MCF 10A (cell line): ENCODE measurements around the gene DUS1L. TPM values are rescaled to one million over a fixed set of nuclear protein-coding genes. Genes with fewer than 3 reads are reported as not detected.

Experiments used
- BruUV-seq: library from RNA; stranded (reverse); fragments of 400-500 nt; replicated peaks from 2 replicates; lab custom pipeline; 2021; lab: Mats Ljungman, UMichigan
- CTCF ChIA-PET: fragments of 300-600 bp; sonication (Branson Sonifier 250); formaldehyde crosslinking; extraction: SDS; loops from one replicate; lab custom pipeline; 2021; ENCODE audit warnings: antibody characterized with exemption, inconsistent platforms; lab: Yijun Ruan, JAX
- POLR2A ChIA-PET: fragments of 300-600, 350-650 bp; sonication (Branson Sonifier 250); formaldehyde crosslinking; extraction: SDS; loops from one replicate; lab custom pipeline; 2020; ENCODE audit warnings: antibody characterized with exemption, inconsistent platforms; lab: Yijun Ruan, JAX
- DNase-seq: peaks from one replicate; pipeline ENCODE4 v3.0.0-alpha.2; 2018; ENCODE audit not compliant: unreplicated experiment
- H3K27ac Mint-ChIP-seq: one replicate; pipeline ENCODE4 v1.8.0; 2022; ENCODE audit warnings: mild to moderate bottlenecking, low read depth, mixed read lengths; ENCODE audit not compliant: unreplicated experiment
- H3K27me3 Mint-ChIP-seq: one replicate; pipeline ENCODE4 v1.8.0; 2022; ENCODE audit warnings: mixed read lengths; ENCODE audit not compliant: insufficient read depth, unreplicated experiment
- H3K36me3 Mint-ChIP-seq: one replicate; pipeline ENCODE4 v1.8.0; 2022; ENCODE audit warnings: mild to moderate bottlenecking, moderate library complexity, mixed read lengths; ENCODE audit not compliant: insufficient read depth, unreplicated experiment
- H3K4me1 Mint-ChIP-seq: one replicate; pipeline ENCODE4 v1.8.0; 2022; ENCODE audit warnings: mixed read lengths; ENCODE audit not compliant: insufficient read depth, unreplicated experiment
- H3K4me3 Mint-ChIP-seq: one replicate; pipeline ENCODE4 v1.8.0; 2022; ENCODE audit warnings: mild to moderate bottlenecking, moderate library complexity, mixed read lengths; ENCODE audit not compliant: unreplicated experiment
- H3K9me3 Mint-ChIP-seq: one replicate; pipeline ENCODE4 v1.8.0; 2022; ENCODE audit warnings: mixed read lengths; ENCODE audit not compliant: unreplicated experiment
- intact Hi-C: fragments of 100-400 bp; cut with micrococcal nuclease; formaldehyde crosslinking; loops from 2 replicates; pipeline ENCODE4 v1.14.1; 2022
- total RNA-seq: library from RNA; stranded (reverse); gene quantifications from 2 replicates; pipeline ENCODE4 v1.2.3, GENCODE V29; 2022
- TF ChIP-seq, protein P1 (sequence below): fragments of 200-600 bp; IDR thresholded peaks from one replicate; pipeline ENCODE4 v1.8.0; 2022; ENCODE audit warnings: antibody characterized with exemption, mild to moderate bottlenecking; ENCODE audit not compliant: unreplicated experiment

Gene DUS1L
- total RNA-seq, 1 experiment from 2014 or later = 116 TPM

DNA sequence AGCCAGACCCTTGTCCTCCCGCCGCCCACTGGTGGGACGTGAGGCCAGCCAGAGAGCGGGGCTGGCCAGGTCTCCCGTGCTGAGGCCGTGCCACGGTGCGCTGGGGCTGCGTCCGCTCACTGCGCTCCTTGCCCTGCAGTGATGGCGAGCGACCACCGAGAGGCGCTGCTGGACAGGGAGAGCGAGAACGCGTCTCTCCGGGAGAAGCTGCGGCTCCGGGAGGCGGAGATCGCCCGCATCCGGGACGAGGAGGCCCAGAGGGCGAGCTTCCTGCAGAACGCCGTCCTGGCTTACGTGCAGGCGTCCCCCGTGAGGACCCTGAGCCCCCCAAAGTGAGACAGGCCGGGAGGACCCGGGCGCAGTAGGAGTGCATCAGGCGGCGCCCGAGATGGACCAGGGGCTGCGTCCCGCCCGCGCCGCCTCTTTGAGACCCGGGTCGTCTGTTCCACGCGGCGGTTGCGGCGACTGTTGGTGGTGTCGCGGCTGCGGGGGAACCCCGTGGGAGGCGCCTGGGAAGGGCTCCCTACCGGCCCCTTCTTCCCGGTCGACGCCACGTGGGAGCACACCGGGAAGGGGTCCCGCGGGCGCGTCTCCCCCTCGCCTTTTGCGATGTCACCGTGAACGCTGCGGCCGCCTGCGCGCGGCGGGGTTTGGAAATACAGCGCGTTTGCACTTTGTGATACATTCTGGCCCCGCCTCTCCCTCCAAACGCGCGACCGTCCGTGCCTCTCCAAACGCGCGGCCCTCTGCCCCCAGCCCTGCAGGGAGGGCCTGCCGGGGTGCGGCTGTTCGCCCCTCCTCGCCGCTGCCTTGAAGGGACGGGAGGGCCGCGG is 34.9 kb downstream of the DUS1L start:
- H3K4me3 Mint-ChIP-seq = peak overlapping the region; percentile 78
- H3K36me3 Mint-ChIP-seq = peaks cover 5% of the 10 kb centered on the region
- no TSS peak for BruUV-seq
- TF ChIP-seq, protein P1, sequence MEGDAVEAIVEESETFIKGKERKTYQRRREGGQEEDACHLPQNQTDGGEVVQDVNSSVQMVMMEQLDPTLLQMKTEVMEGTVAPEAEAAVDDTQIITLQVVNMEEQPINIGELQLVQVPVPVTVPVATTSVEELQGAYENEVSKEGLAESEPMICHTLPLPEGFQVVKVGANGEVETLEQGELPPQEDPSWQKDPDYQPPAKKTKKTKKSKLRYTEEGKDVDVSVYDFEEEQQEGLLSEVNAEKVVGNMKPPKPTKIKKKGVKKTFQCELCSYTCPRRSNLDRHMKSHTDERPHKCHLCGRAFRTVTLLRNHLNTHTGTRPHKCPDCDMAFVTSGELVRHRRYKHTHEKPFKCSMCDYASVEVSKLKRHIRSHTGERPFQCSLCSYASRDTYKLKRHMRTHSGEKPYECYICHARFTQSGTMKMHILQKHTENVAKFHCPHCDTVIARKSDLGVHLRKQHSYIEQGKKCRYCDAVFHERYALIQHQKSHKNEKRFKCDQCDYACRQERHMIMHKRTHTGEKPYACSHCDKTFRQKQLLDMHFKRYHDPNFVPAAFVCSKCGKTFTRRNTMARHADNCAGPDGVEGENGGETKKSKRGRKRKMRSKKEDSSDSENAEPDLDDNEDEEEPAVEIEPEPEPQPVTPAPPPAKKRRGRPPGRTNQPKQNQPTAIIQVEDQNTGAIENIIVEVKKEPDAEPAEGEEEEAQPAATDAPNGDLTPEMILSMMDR = peak; percentile 98
- H3K27me3 Mint-ChIP-seq = no peaks in the 10 kb centered on the region
- peak; percentile 83 for DNase-seq
- intact Hi-C loops = loop anchor here (2.0 to 10.0 kb wide), 3 partner anchors 64 to 214 kb away; partner anchors contain the start of gene FASN
- H3K4me1 Mint-ChIP-seq = no peaks in the 10 kb centered on the region
- CTCF ChIA-PET = interaction anchor here (0.5 to 2.3 kb wide), 12 partner anchors 10 to 1575 kb away, joined by 3 to 13 read pairs (median 3); no protein-coding TSS in a partner anchor
- H3K27ac Mint-ChIP-seq = peak overlapping the region; percentile 35
- H3K9me3 Mint-ChIP-seq = no peaks in the 10 kb centered on the region
- POLR2A ChIA-PET = interaction anchor here (0.6 to 1.7 kb wide), 10 partner anchors 7 to 267 kb away, joined by 3 to 4 read pairs (median 3); partner anchors contain the start of genes CENPX, DCXR, FASN and LRRC45

DNA sequence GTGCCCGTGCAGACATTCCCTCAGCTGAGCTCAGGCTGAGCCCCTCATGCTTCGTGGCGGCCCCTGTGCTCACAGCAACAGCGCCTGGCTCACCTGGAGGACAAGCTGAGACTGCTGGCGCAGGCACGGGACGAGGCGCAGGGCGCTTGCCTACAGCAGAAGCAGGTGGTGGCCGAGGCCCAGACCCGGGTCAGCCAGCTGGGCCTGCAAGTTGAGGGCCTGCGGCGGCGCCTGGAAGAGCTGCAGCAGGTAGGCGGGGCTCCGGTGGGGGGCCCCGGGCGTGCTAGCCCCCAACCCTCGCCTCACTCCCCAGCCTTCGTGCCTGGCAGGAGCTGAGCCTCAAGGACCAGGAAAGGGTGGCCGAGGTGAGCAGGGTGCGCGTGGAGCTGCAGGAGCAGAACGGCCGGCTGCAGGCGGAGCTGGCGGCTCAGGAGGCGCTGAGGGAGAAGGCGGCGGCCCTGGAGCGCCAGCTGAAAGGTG is 35.6 kb downstream of the DUS1L start:
- Mint-ChIP-seq H3K27ac (no peak overlapping the region), H3K27me3 (no peaks in the 10 kb centered on the region), H3K9me3 (no peaks in the 10 kb centered on the region), H3K4me3 (peak overlapping the region; percentile 78), H3K36me3 (peaks cover 5% of the 10 kb centered on the region), H3K4me1 (no peaks in the 10 kb centered on the region)
- DNase-seq = no peak
- no TSS peak for BruUV-seq
- intact Hi-C loops = loop anchor here (2.0 to 10.0 kb wide), 3 partner anchors 65 to 215 kb away; partner anchors contain the start of gene FASN
- POLR2A ChIA-PET = interaction anchor here (0.6 to 1.7 kb wide), 7 partner anchors 8 to 223 kb away, joined by 3 to 4 read pairs (median 3); partner anchors contain the start of genes DCXR and FASN
- CTCF ChIA-PET = interaction anchor here (0.5 to 2.3 kb wide), 9 partner anchors 10 to 1574 kb away, joined by 3 to 13 read pairs (median 3); no protein-coding TSS in a partner anchor
- TF ChIP-seq, protein P1 = no peak

DNA sequence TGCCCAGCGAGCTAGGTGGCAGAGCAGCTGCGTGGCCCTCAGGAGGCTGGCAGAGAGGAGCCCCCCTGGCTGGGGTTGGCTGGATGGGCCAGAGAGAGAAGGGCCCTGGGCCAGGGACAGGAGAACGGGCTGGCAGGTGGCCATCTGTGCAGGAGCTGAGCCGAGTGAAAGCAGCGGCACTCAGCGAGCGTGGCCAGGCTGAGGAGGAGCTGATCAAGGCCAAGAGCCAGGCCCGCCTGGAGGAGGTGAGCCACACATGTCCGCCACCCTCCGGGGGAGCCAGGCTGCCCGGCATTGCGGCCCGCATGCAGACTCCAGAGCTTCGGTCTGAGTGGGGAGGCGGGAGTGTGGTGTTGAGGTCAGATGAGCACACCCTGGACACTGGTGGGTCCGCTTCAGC is 36.2 kb downstream of the DUS1L start:
- Mint-ChIP-seq H3K4me3 (peak overlapping the region; percentile 78), H3K27me3 (no peaks in the 10 kb centered on the region), H3K9me3 (no peaks in the 10 kb centered on the region), H3K36me3 (peaks cover 5% of the 10 kb centered on the region), H3K27ac (no peak overlapping the region), H3K4me1 (no peaks in the 10 kb centered on the region)
- no peak for DNase-seq
- ChIA-PET POLR2A (interaction anchor here (1.4 to 1.7 kb wide), 2 partner anchors 9 to 49 kb away, joined by 4 read pairs; partner anchors contain the start of gene DCXR), CTCF (interaction anchor here (0.6 to 2.3 kb wide), 6 partner anchors 9 to 125 kb away, joined by 3 to 13 read pairs (median 4); no protein-coding TSS in a partner anchor)
- intact Hi-C loops = no loop called here
- TF ChIP-seq, protein P1 = no peak
- BruUV-seq = no TSS peak
